Activated B cell treated with CpG ODN at 0.5 μM for 24 hours (primary cell): ENCODE results near the gene FLOT1. TPM values are rescaled to one million over a fixed set of nuclear protein-coding genes. Genes with fewer than 3 reads are reported as not detected.

Source experiments
- ATAC-seq: fragments of 200-7000 bp; cut with Tn5 transposase; one replicate; pipeline ENCODE4 v1.10.0; 2021; ENCODE audit warnings: low read depth, mild to moderate bottlenecking, moderate library complexity
- CTCF ChIA-PET: fragments of 350-600 bp; sonication (Branson Sonifier 250); formaldehyde crosslinking; loops from one replicate; lab custom pipeline; 2021; ENCODE audit warnings: antibody characterized with exemption; lab: Charles Lee
- POLR2A ChIA-PET: fragments of 350-600 bp; sonication (Branson Sonifier 250); formaldehyde crosslinking; loops from one replicate; lab custom pipeline; 2021; ENCODE audit warnings: antibody characterized with exemption; lab: Charles Lee
- DNase-seq: peaks from one replicate; pipeline ENCODE4 v3.0.0; 2022
- H3K27ac Mint-ChIP-seq: one replicate; pipeline ENCODE4 v1.8.0; 2020; ENCODE audit warnings: mixed read lengths
- H3K27me3 Mint-ChIP-seq: one replicate; pipeline ENCODE4 v1.8.0; 2021; ENCODE audit warnings: mixed read lengths
- H3K36me3 Mint-ChIP-seq: one replicate; pipeline ENCODE4 v1.8.0; 2021; ENCODE audit warnings: low read depth, mixed read lengths
- H3K4me1 Mint-ChIP-seq: one replicate; pipeline ENCODE4 v1.8.0; 2021; ENCODE audit warnings: mixed read lengths
- H3K4me3 Mint-ChIP-seq: one replicate; pipeline ENCODE4 v1.8.0; 2020; ENCODE audit warnings: mild to moderate bottlenecking, mixed read lengths
- H3K9me3 Mint-ChIP-seq: one replicate; pipeline ENCODE4 v1.8.0; 2020; ENCODE audit warnings: mixed read lengths
- CTCF ChIP-seq: fragments of 200-600 bp; IDR thresholded peaks from one replicate; pipeline ENCODE4 v1.8.0; 2022; ENCODE audit warnings: antibody characterized with exemption, mild to moderate bottlenecking
- intact Hi-C: fragments of 100-400 bp; cut with micrococcal nuclease; formaldehyde crosslinking; loops from one replicate; pipeline ENCODE4 v1.15.1; 2024
- total RNA-seq: library from RNA; stranded (reverse); gene quantifications from 2 replicates; pipeline ENCODE4 v1.2.3, GENCODE V29; 2022

FLOT1 gene
- total RNA-seq, 1 donor from 2014 or later, result 52.0 TPM

GRCh38 chr6:30689985-30690384 is 52.5 kb downstream of the FLOT1 start:
- H3K36me3 Mint-ChIP-seq, result peaks cover 19% of the 10 kb centered on the region
- ChIA-PET POLR2A (interaction anchor here (0.8 to 8.2 kb wide), 4 partner anchors 9 to 75 kb away, joined by 3 to 262 read pairs (median 4); partner anchors contain the start of genes DHX16, MDC1 and TUBB), CTCF (interaction anchor here (1.6 to 6.1 kb wide), 3 partner anchors 10 to 41 kb away, joined by 4 to 58 read pairs (median 31); no protein-coding TSS in a partner anchor)
- TF ChIP-seq CTCF, result no peak
- ATAC-seq (no peak), DNase-seq (no peak)
- peaks cover 59% of the 10 kb centered on the region for H3K4me1 Mint-ChIP-seq
- peak overlapping the region; percentile 92 for H3K4me3 Mint-ChIP-seq
- H3K27ac Mint-ChIP-seq, result peak overlapping the region; percentile 99
- intact Hi-C loops, result loop anchor here (1.0 to 10.0 kb wide), 2 partner anchors 13 to 875 kb away; no protein-coding TSS in a partner anchor
- H3K27me3 Mint-ChIP-seq, result no peaks in the 10 kb centered on the region
- no peaks in the 10 kb centered on the region for H3K9me3 Mint-ChIP-seq

- Mint-ChIP-seq H3K36me3 (peaks cover 24% of the 10 kb centered on the region), H3K4me3 (peak overlapping the region; percentile 92), H3K9me3 (no peaks in the 10 kb centered on the region), H3K27me3 (no peaks in the 10 kb centered on the region), H3K4me1 (peaks cover 61% of the 10 kb centered on the region), H3K27ac (peak overlapping the region; percentile 99)
- CTCF ChIA-PET, result interaction anchor here (1.3 to 6.1 kb wide), 5 partner anchors 9 to 41 kb away, joined by 4 to 58 read pairs (median 22); partner anchors contain the start of gene MDC1
- DNase-seq (no peak), ATAC-seq (no peak)
- TF ChIP-seq CTCF, result no peak
- POLR2A ChIA-PET, result interaction anchor here (0.8 to 8.2 kb wide), 7 partner anchors 8 to 74 kb away, joined by 3 to 262 read pairs (median 12); partner anchors contain the start of genes DHX16, MDC1, MRPS18B and PPP1R10
- intact Hi-C loops, result loop anchor here (10.0 kb wide), 1 partner anchor 876 kb away; no protein-coding TSS in a partner anchor
Measured at GRCh38 chr6:30689022-30689865, 53.2 kb downstream of the FLOT1 start.

- intact Hi-C loops, result loop anchor here (10.0 kb wide), 1 partner anchor 876 kb away; no protein-coding TSS in a partner anchor
- no peaks in the 10 kb centered on the region for H3K27me3 Mint-ChIP-seq
- H3K9me3 Mint-ChIP-seq, result no peaks in the 10 kb centered on the region
- peak overlapping the region; percentile 92 for H3K4me3 Mint-ChIP-seq
- no peak for DNase-seq
- H3K36me3 Mint-ChIP-seq, result peaks cover 30% of the 10 kb centered on the region
- POLR2A ChIA-PET, result interaction anchor here (2.4 to 8.2 kb wide), 4 partner anchors 10 to 71 kb away, joined by 12 to 262 read pairs (median 20); partner anchors contain the start of genes MDC1, MRPS18B, PPP1R10 and TUBB
- CTCF ChIA-PET, result interaction anchor here (0.7 to 6.1 kb wide), 8 partner anchors 9 to 42 kb away, joined by 3 to 58 read pairs (median 6); partner anchors contain the start of genes DHX16 and MDC1
- H3K4me1 Mint-ChIP-seq, result peaks cover 68% of the 10 kb centered on the region
- peak; percentile 9 for ATAC-seq
- no peak for TF ChIP-seq CTCF
- H3K27ac Mint-ChIP-seq, result peak overlapping the region; percentile 99
Measured at GRCh38 chr6:30688569-30688968, 53.9 kb downstream of the FLOT1 start.

GRCh38 chr6:30687659-30688431 is 54.6 kb downstream of the FLOT1 start:
- ATAC-seq (no peak), DNase-seq (no peak)
- TF ChIP-seq CTCF, result no peak
- H3K27me3 Mint-ChIP-seq, result no peaks in the 10 kb centered on the region
- ChIA-PET CTCF (interaction anchor here (0.7 to 6.1 kb wide), 8 partner anchors 8 to 42 kb away, joined by 3 to 58 read pairs (median 6); partner anchors contain the start of genes DHX16 and MDC1), POLR2A (interaction anchor here (0.6 to 8.2 kb wide), 9 partner anchors 9 to 197 kb away, joined by 3 to 262 read pairs (median 6); partner anchors contain the start of genes DHX16, MDC1, MRPS18B and PPP1R10)
- peak overlapping the region; percentile 99 for H3K27ac Mint-ChIP-seq
- peak overlapping the region; percentile 92 for H3K4me3 Mint-ChIP-seq
- intact Hi-C loops, result loop anchor here (1.0 to 10.0 kb wide), 3 partner anchors 15 to 877 kb away; partner anchors contain the start of genes DHX16 and MDC1
- H3K36me3 Mint-ChIP-seq, result peaks cover 32% of the 10 kb centered on the region
- no peaks in the 10 kb centered on the region for H3K9me3 Mint-ChIP-seq
- H3K4me1 Mint-ChIP-seq, result peaks cover 74% of the 10 kb centered on the region
